SK-N-MC (cell line): Measurements from ENCODE around the gene SMARCB1.

Experiments used
- DNase-seq: peaks from one replicate; pipeline ENCODE4 v3.0.0-alpha.2; 2011; ENCODE audit warnings: low read depth, low spot score
- H3K27ac ChIP-seq: fragments of 200-600 bp; sonication (generic); 2 replicates; pipeline ENCODE4 v1.5.1; 2016; ENCODE audit warnings: mixed run types
- H3K36me3 ChIP-seq: fragments of 200-600 bp; sonication (generic); 2 replicates; pipeline ENCODE4 v1.6.1; 2017; ENCODE audit warnings: antibody characterized with exemption, low read length, mixed read lengths; ENCODE audit not compliant: insufficient read depth
- H3K4me3 ChIP-seq: fragments of 200-600 bp; sonication (generic); 2 replicates; pipeline ENCODE4 v1.5.1; 2016
- H3K9ac ChIP-seq: fragments of 200-600 bp; sonication (generic); 2 replicates; pipeline ENCODE4 v1.8.0; 2017; ENCODE audit warnings: mixed run types, mixed read lengths; ENCODE audit not compliant: insufficient read length
- H3K9me3 ChIP-seq: fragments of 200-600 bp; sonication (generic); 2 replicates; pipeline ENCODE4 v1.6.1; 2017; ENCODE audit warnings: low read depth, mild to moderate bottlenecking, antibody characterized with exemption, low read length, moderate library complexity, mixed read lengths
- EZH2 ChIP-seq: fragments of 200-600 bp; sonication (generic); IDR thresholded peaks from one replicate; pipeline ENCODE4 v1.6.1; 2017; ENCODE audit warnings: antibody characterized with exemption
- FOXP2 ChIP-seq: optimal IDR thresholded peaks from 2 replicates; pipeline ENCODE3; 2011; ENCODE audit warnings: mild to moderate bottlenecking, moderate library complexity; ENCODE audit not compliant: insufficient read depth; ENCODE audit errors: extremely low read length, control extremely low read depth
- POLR2AphosphoS5 ChIP-seq: IDR thresholded peaks from 2 replicates; pipeline ENCODE4 v1.6.1; 2012; ENCODE audit warnings: mild to moderate bottlenecking, low read depth, low read length, borderline replicate concordance

SMARCB1 gene

GRCh38 chr22:23847310-23847920, 60.6 kb downstream of the SMARCB1 start:
- no peak for TF ChIP-seq EZH2
- TF ChIP-seq FOXP2, result no peak
- TF ChIP-seq POLR2AphosphoS5, result no peak
- Histone ChIP-seq H3K36me3 (no peaks in the 10 kb centered on the region), H3K9me3 (no peaks in the 10 kb centered on the region), H3K27ac (no peak overlapping the region), H3K9ac (no peak overlapping the region), H3K4me3 (no peak overlapping the region)
- DNase-seq, result no peak

GRCh38 chr22:23847991-23848864, 61.5 kb downstream of the SMARCB1 start:
- no peak overlapping the region for H3K9ac ChIP-seq
- no peak for DNase-seq
- no peak for TF ChIP-seq FOXP2
- no peak overlapping the region for H3K27ac ChIP-seq
- no peaks in the 10 kb centered on the region for H3K36me3 ChIP-seq
- H3K9me3 ChIP-seq, result no peaks in the 10 kb centered on the region
- H3K4me3 ChIP-seq, result no peak overlapping the region

GRCh38 chr22:23849009-23850006, 62.5 kb downstream of the SMARCB1 start:
- no peak for DNase-seq
- no peak overlapping the region for H3K27ac ChIP-seq
- no peak overlapping the region for H3K9ac ChIP-seq
- TF ChIP-seq EZH2 (no peak), FOXP2 (no peak), POLR2AphosphoS5 (no peak)
- H3K4me3 ChIP-seq, result no peak overlapping the region
- H3K9me3 ChIP-seq, result no peaks in the 10 kb centered on the region
- H3K36me3 ChIP-seq, result no peaks in the 10 kb centered on the region

- TF ChIP-seq FOXP2, result no peak
- no peak for TF ChIP-seq POLR2AphosphoS5
- TF ChIP-seq EZH2, result no peak
- H3K9ac ChIP-seq, result no peak overlapping the region
- DNase-seq, result no peak
- no peaks in the 10 kb centered on the region for H3K9me3 ChIP-seq
- no peaks in the 10 kb centered on the region for H3K36me3 ChIP-seq
- no peak overlapping the region for H3K4me3 ChIP-seq
- no peak overlapping the region for H3K27ac ChIP-seq
Observed at GRCh38 chr22:23850136-23850611, 63.4 kb downstream of the SMARCB1 start.

GRCh38 chr22:23856721-23857605, 70.2 kb downstream of the SMARCB1 start:
- no peak for DNase-seq
- Histone ChIP-seq H3K27ac (no peak overlapping the region), H3K4me3 (peak overlapping the region; percentile 83), H3K9ac (peak overlapping the region; percentile 64), H3K9me3 (no peaks in the 10 kb centered on the region), H3K36me3 (no peaks in the 10 kb centered on the region)
- no peak for TF ChIP-seq EZH2
- TF ChIP-seq FOXP2, result no peak
- no peak for TF ChIP-seq POLR2AphosphoS5

- peak; percentile 77 for DNase-seq
- Histone ChIP-seq H3K9me3 (no peaks in the 10 kb centered on the region), H3K27ac (no peak within 1 kb of the TSS), H3K36me3 (no peaks in the 10 kb centered on the region), H3K9ac (peak within 1 kb of the TSS; percentile 64), H3K4me3 (peak within 1 kb of the TSS; percentile 83)
- TF ChIP-seq POLR2AphosphoS5 (peak; percentile 92), FOXP2 (no peak)
Observed at GRCh38 chr22:23857606-23858483, 71.1 kb downstream of the SMARCB1 start, which contains the start of gene SLC2A11. SLC2A11 (plus strand) TSS chr22:23857875; CDS start chr22:23858000, 125 bp downstream.
